Epithelial cell of esophagus (primary cell): Measurements from ENCODE around the gene DYNC2LI1.

Source experiments
- DNase-seq: peaks from one replicate; pipeline ENCODE4 v3.0.0; 2010; ENCODE audit warnings: low read depth
- H3K4me3 ChIP-seq: 2 replicates; pipeline ENCODE4 v1.5.1; 2011; ENCODE audit warnings: mild to moderate bottlenecking, low read length, control low read depth
- CTCF ChIP-seq: IDR thresholded peaks from 2 replicates; pipeline ENCODE4 v1.5.1; 2011; ENCODE audit warnings: low read depth, mild to moderate bottlenecking, low read length, control low read depth, inconsistent platforms; ENCODE audit not compliant: insufficient read depth; ENCODE audit errors: missing control alignments

Gene DYNC2LI1

GRCh38 chr2:43832457-43832856, 58.6 kb downstream of the DYNC2LI1 start:
- TF ChIP-seq CTCF: no peak
- peak; percentile 56 for DNase-seq
- H3K4me3 ChIP-seq: no peak overlapping the region

- no peak overlapping the region for H3K4me3 ChIP-seq
- TF ChIP-seq CTCF: no peak
- DNase-seq: no peak
Observed at GRCh38 chr2:43837033-43837432, 63.2 kb downstream of the DYNC2LI1 start.

- TF ChIP-seq CTCF: no peak
- DNase-seq: no peak
- no peak overlapping the region for H3K4me3 ChIP-seq
Observed at GRCh38 chr2:43837831-43838559, 64.2 kb downstream of the DYNC2LI1 start.

- no peak for DNase-seq
- TF ChIP-seq CTCF: no peak
- no peak within 1 kb of the TSS for H3K4me3 ChIP-seq
Observed at GRCh38 chr2:43838560-43839267, 64.9 kb downstream of the DYNC2LI1 start, which contains the start of the genes ABCG5 and ABCG8. ABCG5 (minus strand) TSS chr2:43838839; CDS start chr2:43838679, 160 bp downstream. ABCG8 (plus strand) TSS chr2:43838971; CDS start chr2:43839054, 83 bp downstream.

GRCh38 chr2:43839776-43840564, 66.1 kb downstream of the DYNC2LI1 start:
- no peak for TF ChIP-seq CTCF
- DNase-seq: no peak
- H3K4me3 ChIP-seq: no peak overlapping the region

- DNase-seq: peak; percentile 23
- no peak for TF ChIP-seq CTCF
- H3K4me3 ChIP-seq: no peak overlapping the region
Observed at GRCh38 chr2:43840965-43841364, 67.1 kb downstream of the DYNC2LI1 start.
